Smooth muscle cell (in vitro differentiated cells): ENCODE measurements around the gene LRMDA. TPM values are rescaled to one million over a fixed set of nuclear protein-coding genes. Genes with fewer than 3 reads are reported as not detected.

Experiments
- DNase-seq: peaks from one replicate; lab custom pipeline; 2025; ENCODE audit not compliant: unreplicated experiment; lab: John Stamatoyannopoulos, UW
- H2AFZ ChIP-seq: fragments of 200-600 bp; sonication (generic); 2 replicates; pipeline ENCODE4 v1.6.0; 2016; ENCODE audit warnings: antibody characterized with exemption, low read depth, mild to moderate bottlenecking
- H3F3A ChIP-seq: fragments of 200-600 bp; sonication (generic); 2 replicates; pipeline ENCODE4 v1.6.0; 2017; ENCODE audit warnings: antibody characterized with exemption, low read depth
- H3K27ac ChIP-seq: fragments of 200-600 bp; sonication (generic); 2 replicates; pipeline ENCODE4 v1.5.1; 2016; ENCODE audit warnings: low read depth, mild to moderate bottlenecking
- H3K27me3 ChIP-seq: fragments of 200-600 bp; sonication (generic); 2 replicates; pipeline ENCODE4 v1.6.1; 2016; ENCODE audit warnings: low read depth, mild to moderate bottlenecking
- H3K36me3 ChIP-seq: fragments of 200-600 bp; sonication (generic); 2 replicates; pipeline ENCODE4 v1.5.1; 2016; ENCODE audit warnings: low read depth
- H3K4me1 ChIP-seq: fragments of 200-600 bp; sonication (generic); 2 replicates; pipeline ENCODE4 v1.5.1; 2016; ENCODE audit warnings: low read depth
- H3K4me2 ChIP-seq: fragments of 200-600 bp; sonication (generic); 2 replicates; pipeline ENCODE4 v1.6.0; 2016; ENCODE audit warnings: mild to moderate bottlenecking
- H3K4me3 ChIP-seq: fragments of 200-600 bp; sonication (generic); 2 replicates; pipeline ENCODE4 v1.5.1; 2016; ENCODE audit warnings: mild to moderate bottlenecking
- H3K79me2 ChIP-seq: fragments of 200-600 bp; sonication (generic); 2 replicates; pipeline ENCODE4 v1.6.0; 2016; ENCODE audit warnings: low read depth, mild to moderate bottlenecking
- H3K9ac ChIP-seq: fragments of 200-600 bp; sonication (generic); 2 replicates; pipeline ENCODE4 v1.6.0; 2016; ENCODE audit warnings: low read depth
- H3K9me3 ChIP-seq: fragments of 200-600 bp; sonication (generic); replicated peaks from 2 replicates; pipeline ENCODE4 v1.5.1; 2016; ENCODE audit warnings: low read depth
- H4K20me1 ChIP-seq: fragments of 200-600 bp; sonication (generic); 2 replicates; pipeline ENCODE4 v1.6.0; 2016; ENCODE audit warnings: low read depth
- CTCF ChIP-seq: fragments of 200-600 bp; sonication (generic); IDR thresholded peaks from 2 replicates; pipeline ENCODE4 v1.5.1; 2017; ENCODE audit warnings: borderline replicate concordance, mild to moderate bottlenecking, antibody characterized with exemption; ENCODE audit not compliant: insufficient read depth, poor library complexity, severe bottlenecking
- WGBS: methylation state at CpG from one replicate; pipeline ENCODE4 v1.1.7; 2016; ENCODE audit warnings: low lambda C conversion rate; 5-methylcytosine and 5-hydroxymethylcytosine counted together
- polyA plus RNA-seq: library from polyadenylated mRNA; unstranded; fragments of >200 nt; fragmentation: Nextera tagmentation; extraction: Ambion mirVana; gene quantifications from 2 replicates; pipeline ENCODE4 v1.2.1, GENCODE V29; 2016
- total RNA-seq: library from RNA; depleted of rRNA; stranded (reverse); fragments of >200 nt; gene quantifications from 2 replicates; pipeline ENCODE4 v1.2.3, GENCODE V29; 2014

Gene LRMDA
- total and polyA plus RNA-seq, 2 experiments from 2014 or later: 1.5 to 1.6 TPM

DNA sequence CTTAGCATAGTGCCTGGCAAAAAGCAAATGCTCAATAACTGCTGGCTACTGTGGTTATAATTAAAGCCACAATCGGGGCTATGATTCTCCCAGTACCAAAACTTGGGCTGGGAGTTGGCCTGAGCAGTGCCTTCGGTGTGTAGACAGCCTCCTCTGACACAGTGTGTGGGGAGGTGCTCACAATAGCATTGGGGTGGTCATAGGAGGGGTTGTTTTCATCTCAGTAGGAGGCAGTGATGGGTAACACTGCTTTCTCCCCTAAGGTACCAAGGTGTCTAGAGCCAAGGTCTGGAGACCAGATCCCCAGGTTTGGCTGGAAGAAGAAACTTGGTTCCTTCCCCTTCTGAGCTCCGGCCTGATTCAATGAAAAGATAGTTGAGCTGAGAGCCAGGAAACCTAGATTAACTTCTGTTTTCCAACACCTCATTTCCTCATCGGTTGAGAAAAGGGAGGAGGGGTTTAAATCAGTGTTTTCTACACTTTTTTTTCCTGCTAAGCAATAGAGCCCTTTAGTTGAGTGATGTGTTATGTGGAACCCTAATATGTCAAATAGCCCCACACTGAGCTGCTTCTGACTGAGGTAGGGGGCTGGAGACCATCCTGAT lies 68.2 kb downstream of the LRMDA start:
- Histone ChIP-seq H4K20me1 (no peaks in the 10 kb centered on the region), H3K9me3 (no peaks in the 10 kb centered on the region), H2AFZ (no peak overlapping the region), H3K9ac (no peak overlapping the region), H3K79me2 (no peaks in the 10 kb centered on the region), H3K27ac (no peak overlapping the region), H3F3A (peaks cover 7% of the 10 kb centered on the region), H3K36me3 (no peaks in the 10 kb centered on the region), H3K27me3 (no peaks in the 10 kb centered on the region), H3K4me3 (no peak overlapping the region), H3K4me2 (peak overlapping the region; percentile 15), H3K4me1 (no peaks in the 10 kb centered on the region)
- WGBS: 74% methylated on average over 4 of the region's 4 CpGs
- no peak for TF ChIP-seq CTCF
- DNase-seq: no peak

GRCh38 chr10:75502389-75502788 lies 71.0 kb downstream of the LRMDA start:
- Histone ChIP-seq H3K4me1 (no peaks in the 10 kb centered on the region), H3K36me3 (no peaks in the 10 kb centered on the region), H3K9me3 (no peaks in the 10 kb centered on the region), H3K9ac (no peak overlapping the region), H3F3A (peaks cover 9% of the 10 kb centered on the region), H3K27ac (no peak overlapping the region), H2AFZ (no peak overlapping the region), H4K20me1 (no peaks in the 10 kb centered on the region), H3K4me3 (no peak overlapping the region), H3K4me2 (no peak overlapping the region), H3K79me2 (no peaks in the 10 kb centered on the region), H3K27me3 (no peaks in the 10 kb centered on the region)
- TF ChIP-seq CTCF: no peak
- no peak for DNase-seq
- WGBS: 90% methylated on average over 3 of the region's 3 CpGs

- Histone ChIP-seq H3K36me3 (no peaks in the 10 kb centered on the region), H2AFZ (no peak overlapping the region), H3K27me3 (no peaks in the 10 kb centered on the region), H3K4me3 (no peak overlapping the region), H3K27ac (no peak overlapping the region), H3K79me2 (no peaks in the 10 kb centered on the region), H3K9me3 (no peaks in the 10 kb centered on the region), H4K20me1 (no peaks in the 10 kb centered on the region), H3K4me1 (peaks cover 4% of the 10 kb centered on the region), H3K9ac (no peak overlapping the region), H3F3A (peaks cover 9% of the 10 kb centered on the region), H3K4me2 (no peak overlapping the region)
- no peak for TF ChIP-seq CTCF
- no peak for DNase-seq
Observed at GRCh38 chr10:75502838-75503237, 71.4 kb downstream of the LRMDA start.

DNA sequence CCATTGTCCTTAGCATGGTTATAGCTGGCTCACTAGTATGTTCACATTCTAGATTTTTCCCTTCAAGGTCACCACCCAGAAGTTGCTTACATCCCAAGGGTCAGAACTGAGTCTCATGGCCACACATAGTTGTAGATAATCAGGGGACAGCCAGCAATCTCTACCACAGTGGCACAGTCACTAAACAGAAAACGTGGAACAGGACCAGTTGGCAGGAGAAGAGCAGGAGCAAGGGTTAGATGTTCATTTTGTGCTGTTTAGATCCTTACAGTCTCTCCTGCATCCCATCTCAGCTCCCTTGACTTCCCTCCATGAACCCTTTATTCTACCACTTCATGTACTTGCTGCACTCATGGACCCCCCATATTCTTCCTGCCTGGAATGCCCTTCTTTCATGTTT lies 73.9 kb downstream of the LRMDA start:
- no peak for TF ChIP-seq CTCF
- no peak overlapping the region for H3K9ac ChIP-seq
- no peaks in the 10 kb centered on the region for H3K79me2 ChIP-seq
- DNase-seq: no peak
- no peak overlapping the region for H3K27ac ChIP-seq
- peaks cover 8% of the 10 kb centered on the region for H3F3A ChIP-seq
- no peaks in the 10 kb centered on the region for H3K36me3 ChIP-seq
- H3K4me2 ChIP-seq: no peak overlapping the region
- H3K9me3 ChIP-seq: no peaks in the 10 kb centered on the region
- no peaks in the 10 kb centered on the region for H4K20me1 ChIP-seq
- H3K4me3 ChIP-seq: no peak overlapping the region
- H3K27me3 ChIP-seq: no peaks in the 10 kb centered on the region
- WGBS: 89% methylated on average over 1 of the region's 1 CpG
- H2AFZ ChIP-seq: no peak overlapping the region
- H3K4me1 ChIP-seq: peaks cover 5% of the 10 kb centered on the region
